Fibroblast of skin of right quadriceps (primary cell): ENCODE data around the gene TECTA.
"Not testable (repeated sequence)": the region's sequence is repeated elsewhere in the genome, so short reads cannot be mapped to it uniquely, and the experiment has no call there.

ENCODE experiments used
- DNase-seq: peaks from one replicate; pipeline ENCODE4 v3.0.0-alpha.2; 2013

The TECTA gene

GRCh38 chr11:121235057-121235456 lies 134.0 kb downstream of the TECTA start:
- no peak for DNase-seq

GRCh38 chr11:121236115-121237001 lies 135.3 kb downstream of the TECTA start:
- peak; percentile 69 for DNase-seq

- DNase-seq: not testable (repeated sequence)
Measured at GRCh38 chr11:121237247-121237646, 136.2 kb downstream of the TECTA start.

GRCh38 chr11:121237686-121238658 lies 136.9 kb downstream of the TECTA start:
- DNase-seq: peak; percentile 86

- DNase-seq: no peak
Measured at GRCh38 chr11:121238956-121239355, 137.9 kb downstream of the TECTA start.

- DNase-seq: peak; percentile 39
Measured at GRCh38 chr11:121240001-121240400, 139.0 kb downstream of the TECTA start.

- DNase-seq: peak; percentile 38
Measured at GRCh38 chr11:121240650-121241303, 139.7 kb downstream of the TECTA start.
